ENCODE measurements around the gene PPP5C. TPM values are rescaled to one million over a fixed set of nuclear protein-coding genes. Genes with fewer than 3 reads are reported as not detected.

Gene PPP5C
- total RNA-seq, 4 donors from 2014 or later: 38.2 to 66.0 (median 51.3) TPM

- no peak overlapping the region for H3K4me3 ChIP-seq
- H3K27ac ChIP-seq: no peak overlapping the region
- H3K4me1 ChIP-seq: peaks cover 9% of the 10 kb centered on the region
- H3K9me3 ChIP-seq: no peaks in the 10 kb centered on the region
- TF ChIP-seq, protein P1, sequence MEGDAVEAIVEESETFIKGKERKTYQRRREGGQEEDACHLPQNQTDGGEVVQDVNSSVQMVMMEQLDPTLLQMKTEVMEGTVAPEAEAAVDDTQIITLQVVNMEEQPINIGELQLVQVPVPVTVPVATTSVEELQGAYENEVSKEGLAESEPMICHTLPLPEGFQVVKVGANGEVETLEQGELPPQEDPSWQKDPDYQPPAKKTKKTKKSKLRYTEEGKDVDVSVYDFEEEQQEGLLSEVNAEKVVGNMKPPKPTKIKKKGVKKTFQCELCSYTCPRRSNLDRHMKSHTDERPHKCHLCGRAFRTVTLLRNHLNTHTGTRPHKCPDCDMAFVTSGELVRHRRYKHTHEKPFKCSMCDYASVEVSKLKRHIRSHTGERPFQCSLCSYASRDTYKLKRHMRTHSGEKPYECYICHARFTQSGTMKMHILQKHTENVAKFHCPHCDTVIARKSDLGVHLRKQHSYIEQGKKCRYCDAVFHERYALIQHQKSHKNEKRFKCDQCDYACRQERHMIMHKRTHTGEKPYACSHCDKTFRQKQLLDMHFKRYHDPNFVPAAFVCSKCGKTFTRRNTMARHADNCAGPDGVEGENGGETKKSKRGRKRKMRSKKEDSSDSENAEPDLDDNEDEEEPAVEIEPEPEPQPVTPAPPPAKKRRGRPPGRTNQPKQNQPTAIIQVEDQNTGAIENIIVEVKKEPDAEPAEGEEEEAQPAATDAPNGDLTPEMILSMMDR (IDR thresholded peaks at IDR 0.05): no peak
- TF ChIP-seq EP300 (IDR thresholded peaks at IDR 0.05) (no peak), POLR2AphosphoS5 (IDR thresholded peaks at IDR 0.05) (no peak), POLR2A (IDR thresholded peaks at IDR 0.05) (no peak)
- WGBS: 85% methylated on average over 8 of the region's 9 CpGs
- peak; percentile 53 to 57 for DNase-seq (ENCODE audit: low spot score in 2 of 2)
- no peaks in the 10 kb centered on the region for H3K27me3 ChIP-seq
- H3K36me3 ChIP-seq: peaks cover 40% of the 10 kb centered on the region
These were observed 9.5 kb downstream of the PPP5C start for GRCh38 chr19:46356149-46357055.

GRCh38 chr19:46357846-46358583 is 11.1 kb downstream of the PPP5C start:
- peaks cover 39% of the 10 kb centered on the region for H3K36me3 ChIP-seq

DNA sequence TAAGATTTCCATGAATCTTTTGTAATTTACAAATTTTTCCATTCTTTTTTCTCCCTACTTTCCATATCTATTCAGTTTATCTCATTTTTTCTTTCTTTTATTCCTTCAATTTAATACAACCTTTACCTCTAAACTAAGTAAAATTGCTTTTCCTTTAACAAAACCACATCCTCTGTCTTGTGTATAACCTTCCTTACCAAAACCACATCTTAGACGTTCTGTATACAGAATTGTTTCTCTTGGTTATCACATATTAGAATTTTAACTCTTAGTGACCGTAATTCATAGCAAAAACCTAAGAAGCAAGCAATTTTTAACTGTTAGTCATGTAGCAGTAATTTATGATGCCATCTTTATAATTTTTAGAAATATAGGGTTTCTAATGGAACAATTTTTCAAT is 15.0 kb downstream of the PPP5C start:
- Histone ChIP-seq H3K36me3 (peaks cover 21% of the 10 kb centered on the region), H3K4me1 (no peaks in the 10 kb centered on the region)
- 68% methylated on average over 2 of the region's 2 CpGs for WGBS

More at GRCh38 chr19:46357846-46358583, 11.1 kb downstream of the PPP5C start:
- H3K4me3 ChIP-seq: no peak overlapping the region
- H3K4me1 ChIP-seq: no peaks in the 10 kb centered on the region
- no peaks in the 10 kb centered on the region for H3K9me3 ChIP-seq
- 87% methylated on average over 7 of the region's 7 CpGs for WGBS
- H3K27me3 ChIP-seq: no peaks in the 10 kb centered on the region
- peak; percentile 19 to 29 for DNase-seq (ENCODE audit: low spot score in 2 of 2)
- H3K27ac ChIP-seq: no peak overlapping the region
- TF ChIP-seq, protein P1 (IDR thresholded peaks at IDR 0.05): no peak

DNA sequence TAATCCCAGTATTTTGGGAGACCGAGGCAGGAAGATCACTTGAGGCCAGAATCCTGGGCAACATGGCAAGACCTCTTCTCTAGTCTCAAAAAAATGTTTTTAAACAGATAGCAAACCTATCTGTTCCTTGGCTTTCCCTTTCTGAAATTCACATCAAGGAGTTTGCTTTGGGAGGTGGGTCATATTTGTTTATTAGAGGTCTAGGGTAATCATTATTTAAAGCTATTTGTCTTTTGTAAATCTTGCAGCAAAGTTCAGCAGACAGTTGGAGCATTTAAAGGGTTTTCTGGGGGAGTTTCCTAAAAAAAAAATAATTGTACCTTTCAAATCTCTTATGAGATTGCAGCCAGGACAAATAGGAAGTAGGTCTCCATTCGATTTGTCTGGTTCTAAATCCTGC is 17.5 kb downstream of the PPP5C start:
- no peak overlapping the region for H3K27ac ChIP-seq
- H3K4me1 ChIP-seq: peaks cover 4% of the 10 kb centered on the region
- no peaks in the 10 kb centered on the region for H3K9me3 ChIP-seq
- 97% methylated on average over 2 of the region's 2 CpGs for WGBS
- H3K27me3 ChIP-seq: no peaks in the 10 kb centered on the region
- peaks cover 32% of the 10 kb centered on the region for H3K36me3 ChIP-seq
- no peak for DNase-seq (ENCODE audit: low spot score in 2 of 2)
- H3K4me3 ChIP-seq: no peak overlapping the region
- TF ChIP-seq EP300 (IDR thresholded peaks at IDR 0.05) (no peak), POLR2A (IDR thresholded peaks at IDR 0.05) (no peak), POLR2AphosphoS5 (IDR thresholded peaks at IDR 0.05) (no peak)
- TF ChIP-seq, protein P1 (IDR thresholded peaks at IDR 0.05): no peak

More for the DNA sequence above, 15.0 kb downstream of the PPP5C start:
- no peak for TF ChIP-seq POLR2AphosphoS5 (IDR thresholded peaks at IDR 0.05)
- TF ChIP-seq, protein P1 (IDR thresholded peaks at IDR 0.05): no peak
- TF ChIP-seq POLR2A (IDR thresholded peaks at IDR 0.05): no peak
- TF ChIP-seq EP300 (IDR thresholded peaks at IDR 0.05): no peak
- DNase-seq (ENCODE audit: low spot score in 2 of 2): no peak
- Histone ChIP-seq H3K27ac (no peak overlapping the region), H3K27me3 (no peaks in the 10 kb centered on the region), H3K4me3 (no peak overlapping the region), H3K9me3 (no peaks in the 10 kb centered on the region)

DNA sequence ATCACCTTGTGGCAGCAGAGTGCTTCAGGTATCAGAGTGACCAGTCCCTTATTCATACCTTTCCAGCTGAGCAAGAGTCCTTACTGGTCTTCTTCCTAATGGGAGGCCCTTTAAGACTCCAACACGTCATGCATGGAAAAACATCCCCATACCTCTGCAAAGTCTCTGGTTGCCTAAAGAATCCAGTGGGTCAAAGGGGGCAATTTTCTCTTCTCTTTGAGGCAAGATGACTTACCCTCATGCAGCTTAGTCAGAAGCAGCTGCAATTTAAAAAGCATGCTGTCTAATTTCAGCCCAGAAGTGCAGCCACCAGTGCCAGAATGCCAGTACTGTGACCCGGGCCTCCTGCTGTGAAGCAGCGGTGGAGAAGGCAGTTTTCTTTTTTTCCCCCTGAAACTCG is 18.7 kb downstream of the PPP5C start:
- Histone ChIP-seq H3K27me3 (no peaks in the 10 kb centered on the region), H3K27ac (no peak overlapping the region), H3K4me1 (peaks cover 10% of the 10 kb centered on the region), H3K9me3 (no peaks in the 10 kb centered on the region), H3K4me3 (no peak overlapping the region), H3K36me3 (peaks cover 32% of the 10 kb centered on the region)
- 91% methylated on average over 4 of the region's 4 CpGs for WGBS
- no peak for TF ChIP-seq POLR2AphosphoS5 (IDR thresholded peaks at IDR 0.05)
- TF ChIP-seq EP300 (IDR thresholded peaks at IDR 0.05): no peak
- no peak for TF ChIP-seq POLR2A (IDR thresholded peaks at IDR 0.05)
- TF ChIP-seq, protein P1 (IDR thresholded peaks at IDR 0.05): no peak
- peak in 1 of 2 donors; percentile 37 for DNase-seq (ENCODE audit: low spot score in 2 of 2)
